Neutrophil (primary cell): Measurements from ENCODE around the gene SRRD.

ENCODE experiments used
- H3K27ac ChIP-seq: fragments of 200-600 bp; sonication (generic); 2 replicates; pipeline ENCODE4 v1.5.1; 2016; ENCODE audit warnings: mild to moderate bottlenecking, moderate library complexity
- H3K27me3 ChIP-seq: fragments of 200-600 bp; sonication (generic); 2 replicates; pipeline ENCODE4 v1.6.0; 2016; ENCODE audit warnings: mild to moderate bottlenecking
- H3K36me3 ChIP-seq: fragments of 200-600 bp; sonication (generic); 2 replicates; pipeline ENCODE4 v1.5.1; 2017
- H3K4me1 ChIP-seq, 2 experiments: fragments of 200-600 bp in 1 of 2; sonication (generic) in 1 of 2; 1 replicate in 1 of 2; 2 replicates in 1 of 2; pipeline versions ENCODE4 v1.5.1 to v1.6.1; 2013 to 2016; ENCODE audit warnings: low read depth in 1 of 2, low read length in 1 of 2, mild to moderate bottlenecking in 1 of 2, moderate library complexity in 1 of 2; ENCODE audit not compliant: control insufficient read depth in 1 of 2, insufficient read depth in 1 of 2
- H3K4me3 ChIP-seq, 2 experiments: fragments of 200-600 bp in 1 of 2; sonication (generic) in 1 of 2; 1 replicate in 1 of 2; 2 replicates in 1 of 2; pipeline ENCODE4 v1.5.1; 2013 to 2016; ENCODE audit warnings: low read depth in 1 of 2, low read length in 1 of 2, mild to moderate bottlenecking in 1 of 2, moderate library complexity in 1 of 2
- H3K9me3 ChIP-seq: fragments of 200-600 bp; sonication (generic); 2 replicates; pipeline ENCODE4 v1.5.1; 2016
- TF ChIP-seq, protein P1 (sequence below): fragments of 200-600 bp; sonication (generic); IDR thresholded peaks from 2 replicates; pipeline ENCODE4 v1.5.1; 2016; ENCODE audit warnings: antibody characterized with exemption

The SRRD gene

DNA sequence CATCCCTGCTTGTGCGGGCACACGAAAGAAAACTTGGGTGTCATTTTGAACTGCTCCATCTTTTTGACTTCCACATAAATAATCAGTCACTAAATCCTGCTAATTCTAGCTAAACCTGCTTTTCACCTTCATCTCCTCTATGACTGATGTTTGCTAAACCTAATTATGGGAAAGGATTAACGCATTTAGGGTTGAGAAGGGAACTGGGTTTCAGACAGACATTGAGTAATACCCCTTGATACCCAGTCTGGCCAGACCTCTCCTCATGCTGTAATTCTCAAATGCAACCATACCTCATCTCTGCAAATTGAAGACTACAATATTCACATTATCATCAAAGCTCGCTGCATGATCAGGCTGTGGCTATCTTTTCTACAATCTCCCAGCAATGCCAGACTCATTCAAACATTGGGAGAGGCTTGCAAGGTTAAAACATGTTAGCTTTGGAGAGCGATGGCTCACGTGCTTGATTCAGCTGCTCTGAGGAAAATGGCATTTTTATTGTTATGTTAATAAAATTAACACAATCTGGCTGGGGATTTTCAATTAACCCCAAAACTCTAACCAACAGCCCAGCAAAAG, 2.5 kb upstream of the SRRD start:
- H3K9me3 ChIP-seq = no peaks in the 10 kb centered on the region
- peaks cover 69% of the 10 kb centered on the region in 2 experiments for H3K4me1 ChIP-seq
- no peaks in the 10 kb centered on the region for H3K27me3 ChIP-seq
- H3K27ac ChIP-seq = no peak overlapping the region
- no peaks in the 10 kb centered on the region for H3K36me3 ChIP-seq
- TF ChIP-seq, protein P1, sequence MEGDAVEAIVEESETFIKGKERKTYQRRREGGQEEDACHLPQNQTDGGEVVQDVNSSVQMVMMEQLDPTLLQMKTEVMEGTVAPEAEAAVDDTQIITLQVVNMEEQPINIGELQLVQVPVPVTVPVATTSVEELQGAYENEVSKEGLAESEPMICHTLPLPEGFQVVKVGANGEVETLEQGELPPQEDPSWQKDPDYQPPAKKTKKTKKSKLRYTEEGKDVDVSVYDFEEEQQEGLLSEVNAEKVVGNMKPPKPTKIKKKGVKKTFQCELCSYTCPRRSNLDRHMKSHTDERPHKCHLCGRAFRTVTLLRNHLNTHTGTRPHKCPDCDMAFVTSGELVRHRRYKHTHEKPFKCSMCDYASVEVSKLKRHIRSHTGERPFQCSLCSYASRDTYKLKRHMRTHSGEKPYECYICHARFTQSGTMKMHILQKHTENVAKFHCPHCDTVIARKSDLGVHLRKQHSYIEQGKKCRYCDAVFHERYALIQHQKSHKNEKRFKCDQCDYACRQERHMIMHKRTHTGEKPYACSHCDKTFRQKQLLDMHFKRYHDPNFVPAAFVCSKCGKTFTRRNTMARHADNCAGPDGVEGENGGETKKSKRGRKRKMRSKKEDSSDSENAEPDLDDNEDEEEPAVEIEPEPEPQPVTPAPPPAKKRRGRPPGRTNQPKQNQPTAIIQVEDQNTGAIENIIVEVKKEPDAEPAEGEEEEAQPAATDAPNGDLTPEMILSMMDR = no peak
- H3K4me3 ChIP-seq = no peak overlapping the region

DNA sequence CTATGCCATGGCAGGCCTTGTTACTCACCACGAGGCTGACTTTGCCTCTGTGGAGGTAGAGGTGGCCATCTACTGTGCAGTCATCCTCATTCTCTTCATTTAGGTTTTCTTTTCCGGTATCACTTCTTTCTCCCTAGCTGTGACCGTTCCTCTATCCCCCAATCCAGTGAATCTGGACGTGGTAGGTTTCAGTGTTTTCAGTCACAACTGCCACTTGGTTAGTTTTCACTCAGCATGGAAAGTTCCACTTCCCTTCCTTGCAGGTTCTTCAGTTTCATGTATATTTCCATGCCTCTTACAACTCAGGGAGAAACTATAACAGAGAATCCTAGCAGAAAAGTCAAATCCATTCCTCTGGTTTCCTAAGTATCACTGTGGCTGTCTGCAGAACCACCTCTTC, 2.0 kb upstream of the SRRD start:
- no peak overlapping the region for H3K27ac ChIP-seq
- no peak overlapping the region for H3K4me3 ChIP-seq
- H3K27me3 ChIP-seq = no peaks in the 10 kb centered on the region
- TF ChIP-seq, protein P1 = no peak
- H3K9me3 ChIP-seq = no peaks in the 10 kb centered on the region
- H3K36me3 ChIP-seq = no peaks in the 10 kb centered on the region
- peaks cover 64% of the 10 kb centered on the region in 2 experiments for H3K4me1 ChIP-seq

DNA sequence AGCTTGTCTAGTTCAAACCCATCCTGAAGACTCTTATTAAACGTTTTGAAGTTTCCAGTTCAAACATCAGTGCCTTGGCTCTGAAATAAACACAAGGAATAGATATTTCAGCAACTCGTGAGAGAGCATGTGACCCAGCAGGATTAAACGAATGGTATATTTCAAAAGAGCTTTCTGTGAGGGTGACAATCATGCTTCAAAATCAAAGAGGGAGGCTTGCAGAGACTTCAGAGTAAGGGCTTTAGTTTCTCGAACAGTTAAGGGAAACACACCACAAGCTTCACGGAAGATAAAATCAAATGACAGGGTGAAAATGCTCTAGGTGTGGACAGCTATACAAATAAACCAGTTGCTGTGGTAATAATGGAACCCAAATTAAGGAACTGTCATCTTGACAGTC, 1.5 kb upstream of the SRRD start:
- no peaks in the 10 kb centered on the region for H3K9me3 ChIP-seq
- H3K4me3 ChIP-seq = no peak overlapping the region
- TF ChIP-seq, protein P1 = no peak

DNA sequence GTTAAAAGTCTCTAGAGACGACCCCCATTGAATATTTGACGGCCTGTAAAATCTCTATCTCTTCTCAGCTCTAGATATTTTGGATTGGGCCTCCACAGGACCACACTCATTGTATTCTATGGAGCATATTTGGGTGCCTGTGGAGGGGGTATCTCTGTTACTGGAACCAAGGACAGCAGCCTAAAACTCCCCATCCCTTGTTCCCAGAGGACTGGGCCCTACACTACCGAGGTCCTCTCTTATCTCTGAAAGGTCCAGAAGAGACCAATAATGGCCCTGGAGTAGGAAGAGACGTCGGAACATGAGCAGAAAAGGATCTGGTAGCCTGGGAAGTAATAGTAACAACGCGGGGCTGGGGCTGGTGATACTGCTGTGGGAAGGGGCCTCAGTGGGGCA, 636 bp upstream of the SRRD start:
- Histone ChIP-seq H3K9me3 (no peaks in the 10 kb centered on the region), H3K4me1 (peaks cover 50% of the 10 kb centered on the region in 2 experiments)

More for the DNA sequence above, 1.5 kb upstream of the SRRD start:
- Histone ChIP-seq H3K27ac (peak overlapping the region; percentile 86), H3K36me3 (peaks cover under 1% of the 10 kb centered on the region), H3K4me1 (peaks cover 59% of the 10 kb centered on the region in 2 experiments), H3K27me3 (no peaks in the 10 kb centered on the region)

DNA sequence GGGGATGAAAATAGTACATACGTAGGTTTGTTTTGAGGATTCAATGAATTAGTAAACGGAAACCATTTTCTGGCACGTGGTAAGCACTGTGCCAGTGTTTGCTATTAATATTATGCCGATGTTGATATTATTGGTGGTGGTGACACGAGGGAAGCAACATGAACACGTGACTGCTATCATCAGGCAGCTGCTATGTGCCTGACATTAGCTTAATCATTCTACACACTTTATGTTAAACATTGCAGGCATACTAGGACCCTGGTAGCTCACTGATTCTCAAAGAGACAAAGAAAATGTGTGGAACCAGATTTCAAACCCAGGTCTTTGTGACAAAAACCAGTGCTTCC, 656 bp downstream of the SRRD start:
- TF ChIP-seq, protein P1 = no peak
- Histone ChIP-seq H3K36me3 (peaks cover 18% of the 10 kb centered on the region), H3K9me3 (no peaks in the 10 kb centered on the region), H3K27me3 (no peaks in the 10 kb centered on the region), H3K4me1 (peaks cover 39 to 40% of the 10 kb centered on the region in 2 experiments), H3K27ac (peak overlapping the region; percentile 86), H3K4me3 (peak overlapping the region; percentile 88 to 89)

More for the DNA sequence above, 636 bp upstream of the SRRD start:
- Histone ChIP-seq H3K27ac (peak overlapping the region; percentile 86), H3K27me3 (no peaks in the 10 kb centered on the region), H3K4me3 (peak overlapping the region; percentile 88 to 89), H3K36me3 (peaks cover 8% of the 10 kb centered on the region)
- TF ChIP-seq, protein P1 = no peak
